ENCODE measurements around the gene LIF.
A peak's percentile ranks its signal among the peaks of the same experiment; 100 is the strongest.

Gene LIF

GRCh38 chr22:30277547-30278344 lies 31.2 kb upstream of the LIF start:
- Histone ChIP-seq H3K27ac (no peak overlapping the region), H3K4me3 (ENCODE audit: low read depth in 1 of 2, low read length in 1 of 2) (no peak overlapping the region), H3K27me3 (no peaks in the 10 kb centered on the region), H3K4me1 (ENCODE audit: control insufficient read depth in 1 of 2, insufficient read depth in 1 of 2, low read depth in 1 of 2, low read length in 1 of 2) (peaks cover 77 to 80% of the 10 kb centered on the region in 2 experiments), H3K36me3 (no peaks in the 10 kb centered on the region), H3K9me3 (no peaks in the 10 kb centered on the region)
- no peak for TF ChIP-seq CTCF (IDR thresholded peaks at IDR 0.05)

GRCh38 chr22:30276039-30276438 lies 29.5 kb upstream of the LIF start:
- TF ChIP-seq CTCF (IDR thresholded peaks at IDR 0.05): no peak
- H3K27me3 ChIP-seq: no peaks in the 10 kb centered on the region
- H3K4me1 ChIP-seq (ENCODE audit: control insufficient read depth in 1 of 2, insufficient read depth in 1 of 2, low read depth in 1 of 2, low read length in 1 of 2): peaks cover 83 to 87% of the 10 kb centered on the region in 2 experiments
- no peaks in the 10 kb centered on the region for H3K36me3 ChIP-seq
- no peak overlapping the region for H3K4me3 ChIP-seq (ENCODE audit: low read depth in 1 of 2, low read length in 1 of 2)
- H3K27ac ChIP-seq: peak overlapping the region; percentile 60
- H3K9me3 ChIP-seq: no peaks in the 10 kb centered on the region

GRCh38 chr22:30275625-30276024 lies 29.1 kb upstream of the LIF start:
- Histone ChIP-seq H3K9me3 (no peaks in the 10 kb centered on the region), H3K27ac (peak overlapping the region; percentile 60), H3K4me1 (ENCODE audit: control insufficient read depth in 1 of 2, insufficient read depth in 1 of 2, low read depth in 1 of 2, low read length in 1 of 2) (peaks cover 87 to 92% of the 10 kb centered on the region in 2 experiments), H3K36me3 (no peaks in the 10 kb centered on the region), H3K27me3 (no peaks in the 10 kb centered on the region), H3K4me3 (ENCODE audit: low read depth in 1 of 2, low read length in 1 of 2) (no peak overlapping the region)
- TF ChIP-seq CTCF (IDR thresholded peaks at IDR 0.05): no peak

GRCh38 chr22:30274437-30274812 lies 27.9 kb upstream of the LIF start:
- Histone ChIP-seq H3K36me3 (no peaks in the 10 kb centered on the region), H3K9me3 (no peaks in the 10 kb centered on the region), H3K27me3 (no peaks in the 10 kb centered on the region), H3K4me1 (ENCODE audit: control insufficient read depth in 1 of 2, insufficient read depth in 1 of 2, low read depth in 1 of 2, low read length in 1 of 2) (peaks cover 91 to 96% of the 10 kb centered on the region in 2 experiments), H3K27ac (peak overlapping the region; percentile 100), H3K4me3 (ENCODE audit: low read depth in 1 of 2, low read length in 1 of 2) (no peak overlapping the region)
- no peak for TF ChIP-seq CTCF (IDR thresholded peaks at IDR 0.05)

- no peaks in the 10 kb centered on the region for H3K27me3 ChIP-seq
- H3K4me1 ChIP-seq (ENCODE audit: control insufficient read depth in 1 of 2, insufficient read depth in 1 of 2, low read depth in 1 of 2, low read length in 1 of 2): peaks cover 91 to 96% of the 10 kb centered on the region in 2 experiments
- no peak for TF ChIP-seq CTCF (IDR thresholded peaks at IDR 0.05)
- H3K36me3 ChIP-seq: peaks cover 2% of the 10 kb centered on the region
- peak overlapping the region; percentile 100 for H3K27ac ChIP-seq
- no peaks in the 10 kb centered on the region for H3K9me3 ChIP-seq
- peak overlapping the region in 1 of 2 experiments; percentile 36 for H3K4me3 ChIP-seq (ENCODE audit: low read depth in 1 of 2, low read length in 1 of 2)
Observed at GRCh38 chr22:30273711-30274436, 27.3 kb upstream of the LIF start.

All from neutrophil (primary cell).